GM21786 (cell line): ENCODE results near the gene TMC6.
A peak's percentile ranks its signal among the peaks of the same experiment; 100 is the strongest.
"Not testable (repeated sequence)": the region's sequence is repeated elsewhere in the genome, so short reads cannot be mapped to it uniquely, and the experiment has no call there.

Experiments used
- ATAC-seq: cut with Tn5 transposase; IDR thresholded peaks from one replicate; pipeline ENCODE4 v1.9.1; 2021; ENCODE audit not compliant: unreplicated experiment

TMC6 gene

GRCh38 chr17:78128551-78129350, at the start of gene TMC6:
TMC6 (minus strand) TSS chr17:78128755; CDS start chr17:78126832, 1,923 bp downstream.
- no peak for ATAC-seq

- no peak for ATAC-seq
Measured at GRCh38 chr17:78176548-78177025, 48.0 kb upstream of the TMC6 start.

GRCh38 chr17:78175643-78175981, 47.1 kb upstream of the TMC6 start:
- no peak for ATAC-seq

- ATAC-seq: no peak
Measured at GRCh38 chr17:78174870-78175642, 46.5 kb upstream of the TMC6 start.

- no peak for ATAC-seq
Measured at GRCh38 chr17:78174346-78174869, 45.9 kb upstream of the TMC6 start.

GRCh38 chr17:78173097-78173715, 44.7 kb upstream of the TMC6 start:
- ATAC-seq: peak; percentile 51

- no peak for ATAC-seq
Measured at GRCh38 chr17:78172249-78173051, 43.9 kb upstream of the TMC6 start.

- ATAC-seq: not testable (repeated sequence)
Measured at GRCh38 chr17:78171591-78172248, 43.2 kb upstream of the TMC6 start.

GRCh38 chr17:78170692-78171590, 42.4 kb upstream of the TMC6 start:
- ATAC-seq: no peak

GRCh38 chr17:78168903-78169793, 40.6 kb upstream of the TMC6 start:
- no peak for ATAC-seq

GRCh38 chr17:78168242-78168902, 39.8 kb upstream of the TMC6 start, which contains the start of gene SYNGR2:
SYNGR2 (plus strand) TSS chr17:78168581; CDS start chr17:78168617, 36 bp downstream.
- peak; percentile 36 for ATAC-seq

GRCh38 chr17:78166416-78166815, 37.9 kb upstream of the TMC6 start:
- ATAC-seq: no peak

- no peak for ATAC-seq
Measured at GRCh38 chr17:78164748-78165607, 36.4 kb upstream of the TMC6 start.

- no peak for ATAC-seq
Measured at GRCh38 chr17:78163881-78164747, 35.6 kb upstream of the TMC6 start.

- no peak for ATAC-seq
Measured at GRCh38 chr17:78159575-78160158, 31.1 kb upstream of the TMC6 start.
